GM12878 (cell line): ENCODE measurements around the gene HDAC3. TPM values are rescaled to one million over a fixed set of nuclear protein-coding genes. Genes with fewer than 3 reads are reported as not detected.
A peak's percentile ranks its signal among the peaks of the same experiment; 100 is the strongest.

Source experiments
- ATAC-seq: fragments of 200-7000 bp; cut with Tn5 transposase; 3 replicates; pipeline ENCODE4 v1.9.1; 2020; ENCODE audit warnings: mild to moderate bottlenecking, moderate library complexity
- BruUV-seq: library from RNA; stranded (reverse); fragments of 400-500 nt; replicated peaks from 2 replicates; lab custom pipeline; 2021; lab: Mats Ljungman, UMichigan
- CTCF ChIA-PET: fragments of 300-600 bp; sonication (Branson Sonifier 250); formaldehyde crosslinking; extraction: SDS; loops from one replicate; lab custom pipeline; 2021; ENCODE audit warnings: inconsistent platforms; lab: Yijun Ruan, JAX
- POLR2A ChIA-PET: fragments of 350-600 bp; formaldehyde crosslinking; extraction: SDS; loops from one replicate; lab custom pipeline; 2021; ENCODE audit warnings: inconsistent platforms; lab: Charles Lee
- RAD21 ChIA-PET: fragments of 300-600 bp; sonication (Branson Sonifier 250); formaldehyde crosslinking; loops from one replicate; lab custom pipeline; 2023; ENCODE audit warnings: antibody characterized with exemption; ENCODE audit not compliant: unreplicated experiment; lab: Charles Lee
- SMC1A ChIA-PET: fragments of 300-600 bp; sonication (Branson Sonifier 250); formaldehyde crosslinking; loops from one replicate; lab custom pipeline; 2023; ENCODE audit not compliant: unreplicated experiment, uncharacterized antibody; lab: Charles Lee
- DNase-seq: peaks from one replicate; pipeline ENCODE4 v3.0.0-alpha.2; 2011; ENCODE audit warnings: low read depth, low spot score
- FAIRE-seq: peaks from 3 replicates; lab custom pipeline; 2011; peaks lifted over from hg19 to GRCh38; lab: Jason Lieb, UNC
- H2AFZ ChIP-seq: 2 replicates; pipeline ENCODE4 v1.6.0; 2011; ENCODE audit warnings: low read depth, low read length, control low read depth; ENCODE audit not compliant: control insufficient read depth
- H3K27ac ChIP-seq: 2 replicates; pipeline ENCODE4 v1.5.1; 2011; ENCODE audit warnings: control low read depth; ENCODE audit not compliant: control insufficient read depth, insufficient read depth
- H3K27me3 ChIP-seq, 2 experiments: replicated peaks in 1 of 2; 2 replicates each; pipeline versions ENCODE4 v1.6.0 to v1.6.1; 2011; ENCODE audit warnings: low read length in 1 of 2; ENCODE audit not compliant: control insufficient read depth in 2 of 2, insufficient read depth in 2 of 2
- H3K36me3 ChIP-seq, 2 experiments: 2 replicates each; pipeline ENCODE4 v1.5.1; 2011; ENCODE audit warnings: low read length in 1 of 2; ENCODE audit not compliant: control insufficient read depth in 2 of 2, insufficient read depth in 2 of 2
- H3K4me1 ChIP-seq: 2 replicates; pipeline ENCODE4 v1.6.1; 2011; ENCODE audit warnings: mild to moderate bottlenecking, low read length, moderate library complexity, mixed read lengths; ENCODE audit not compliant: control insufficient read depth, insufficient read depth
- H3K4me2 ChIP-seq: 2 replicates; pipeline ENCODE4 v1.6.0; 2011; ENCODE audit warnings: control low read depth; ENCODE audit not compliant: control insufficient read depth, insufficient read depth
- H3K4me3 ChIP-seq: fragments of 200-600 bp; sonication (generic); 2 replicates; pipeline ENCODE4 v1.5.1; 2016
- H3K79me2 ChIP-seq: 2 replicates; pipeline ENCODE4 v1.6.0; 2011; ENCODE audit warnings: low read length; ENCODE audit not compliant: control insufficient read depth, insufficient read depth
- H3K9ac ChIP-seq: 2 replicates; pipeline ENCODE4 v1.8.0; 2011; ENCODE audit warnings: low read length, control low read depth, mixed read lengths; ENCODE audit not compliant: control insufficient read depth, insufficient read depth
- H3K9me3 ChIP-seq: replicated peaks from 3 replicates; pipeline ENCODE4 v1.5.1; 2011; ENCODE audit warnings: mild to moderate bottlenecking, low read length; ENCODE audit not compliant: control insufficient read depth, insufficient read depth
- H4K20me1 ChIP-seq: 2 replicates; pipeline ENCODE4 v1.6.0; 2011; ENCODE audit not compliant: control insufficient read depth, insufficient read depth
- ATF7 ChIP-seq: fragments of 450-650 bp; IDR thresholded peaks from 2 replicates; pipeline ENCODE4 v1.6.1; 2016; ENCODE audit warnings: low read depth, mild to moderate bottlenecking
- BCL11A ChIP-seq: IDR thresholded peaks from 2 replicates; pipeline ENCODE4 v1.6.1; 2011; ENCODE audit warnings: low read depth, low read length
- CREB1 ChIP-seq: IDR thresholded peaks from 2 replicates; pipeline ENCODE4 v1.6.1; 2012; ENCODE audit warnings: low read depth, mild to moderate bottlenecking, inconsistent platforms
- EED ChIP-seq: sonication (generic); IDR thresholded peaks from 2 replicates; pipeline ENCODE4 v1.6.1; 2016; ENCODE audit warnings: antibody characterized with exemption, low read depth
- ESRRA ChIP-seq: IDR thresholded peaks from 2 replicates; pipeline ENCODE4 v1.6.1; 2012; ENCODE audit warnings: mild to moderate bottlenecking, low read length, improper control_type of control experiment
- IKZF1 ChIP-seq: fragments of 450-650 bp; conservative IDR thresholded peaks from 2 replicates; pipeline ENCODE4 v1.6.1; 2017; ENCODE audit warnings: antibody characterized with exemption, mild to moderate bottlenecking
- POLR2AphosphoS5 ChIP-seq: IDR thresholded peaks from 2 replicates; pipeline ENCODE4 v1.6.1; 2011; ENCODE audit warnings: mild to moderate bottlenecking, low read length, inconsistent platforms
- RUNX3 ChIP-seq: IDR thresholded peaks from 2 replicates; pipeline ENCODE4 v1.6.1; 2012; ENCODE audit warnings: low read length, inconsistent platforms
- SMAD5 ChIP-seq: IDR thresholded peaks from 2 replicates; pipeline ENCODE4 v1.6.1; 2016; ENCODE audit warnings: antibody characterized with exemption, low read depth
- TBL1XR1 ChIP-seq: IDR thresholded peaks from 2 replicates; pipeline ENCODE4 v1.6.1; 2012; ENCODE audit warnings: low read depth, low read length, improper control_type of control experiment
- TCF3 ChIP-seq: IDR thresholded peaks from 2 replicates; pipeline ENCODE4 v1.6.1; 2012; ENCODE audit warnings: low read depth, mild to moderate bottlenecking, low read length, borderline replicate concordance; ENCODE audit not compliant: insufficient read depth
- WGBS: methylation state at CpG from one replicate; pipeline ENCODE4 v1.1.6; 2016; ENCODE audit warnings: low lambda C conversion rate; ENCODE audit not compliant: insufficient replicate concordance, insufficient coverage; ENCODE audit errors: missing lambda C conversion rate; 5-methylcytosine and 5-hydroxymethylcytosine counted together
- in situ Hi-C: fragments of 300-500 bp; cut with MboI; formaldehyde crosslinking; loops from 9 replicates; pipeline ENCODE4 v1.14.3; 2018; ENCODE audit warnings: mixed read lengths
- intact Hi-C: fragments of 100-400 bp; cut with micrococcal nuclease; formaldehyde crosslinking; loops from one replicate; pipeline ENCODE4 v1.14.2; 2022; ENCODE audit not compliant: unreplicated experiment
- polyA plus RNA-seq, 11 experiments: library from polyadenylated mRNA; depleted of rRNA in 4 of 11; unstranded in 6 of 11; stranded (reverse) in 5 of 11; fragments of >200 nt; fragmentation: Nextera tagmentation in 4 of 11; fragmentation: Illumina TruSeq in 1 of 11; extraction: Ambion mirVana in 4 of 11; extraction: Trizol in 1 of 11; gene quantifications; 1 replicate in 1 of 11; 2 replicates in 10 of 11; pipeline versions ENCODE4 v1.2.1 to v1.2.3, GENCODE V29; 2011 to 2016; ENCODE audit warnings: inconsistent platforms in 2 of 11, missing spikeins in 2 of 11, low read depth in 1 of 11
- total RNA-seq, 4 experiments: library from RNA; depleted of rRNA in 3 of 4; stranded (reverse); fragments of >200 nt in 3 of 4; fragmentation: Illumina TruSeq in 1 of 4; extraction: Trizol in 1 of 4; gene quantifications; 2 replicates each; pipeline versions ENCODE4 v1.2.1 to v1.2.3, GENCODE V29; 2013 to 2021
- TF ChIP-seq, protein P1 (sequence below): IDR thresholded peaks from 2 replicates; pipeline ENCODE4 v1.6.1; 2011; ENCODE audit warnings: low read depth, mild to moderate bottlenecking, low read length, moderate library complexity, borderline replicate concordance; ENCODE audit errors: extremely low read depth
- TF ChIP-seq, protein P2 (sequence below): fragments of 450-650 bp; IDR thresholded peaks from 2 replicates; pipeline ENCODE4 v1.6.1; 2014; ENCODE audit warnings: mild to moderate bottlenecking

The HDAC3 gene
- total and polyA plus RNA-seq, 10 of the 15 experiments (the other 5 are each of a cell fraction or from before 2014, with no cell fraction given) = 62.2 to 140 (median 112) TPM

DNA sequence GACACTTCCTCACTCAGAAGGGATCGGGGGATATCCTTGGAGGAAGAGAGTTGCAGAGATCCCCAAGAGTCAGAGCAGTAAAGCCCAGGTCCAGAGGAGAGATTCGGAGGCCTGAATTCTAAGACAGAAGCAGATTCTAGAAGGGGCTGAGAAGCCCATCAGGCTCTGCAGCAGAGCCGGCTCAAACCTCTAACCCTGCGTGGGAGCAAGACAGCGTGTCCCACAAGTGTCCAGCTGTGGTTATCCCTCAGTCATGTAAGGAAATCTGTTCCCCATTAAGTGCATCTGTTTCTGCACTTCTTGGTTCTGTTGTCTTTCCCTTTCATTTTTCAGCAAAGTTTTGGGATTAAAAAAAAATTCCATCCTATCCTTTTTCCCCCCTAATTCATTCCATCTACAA lies 13.0 kb downstream of the HDAC3 start:
- Histone ChIP-seq H3K4me2 (peak overlapping the region; percentile 70), H3K4me1 (peaks cover 14% of the 10 kb centered on the region), H3K79me2 (peaks cover under 1% of the 10 kb centered on the region; the same call in 1 of the 2 replicates), H4K20me1 (no peaks in the 10 kb centered on the region), H3K36me3 (peaks cover 19 to 38% of the 10 kb centered on the region in 2 experiments), H2AFZ (no peak overlapping the region), H3K27ac (peak overlapping the region; percentile 81), H3K27me3 (no peaks in the 10 kb centered on the region), H3K4me3 (no peak overlapping the region), H3K9ac (0 out of 2 replicates have a peak overlapping the region, but pooled peaks have one; percentile 15), H3K9me3 (no peaks in the 10 kb centered on the region)
- FAIRE-seq (no peak), DNase-seq (no peak), ATAC-seq (no peak)
- BruUV-seq = no TSS peak
- 11% methylated on average over 5 of the region's 5 CpGs for WGBS
- in situ Hi-C loops (loop anchor here (25.0 kb wide), 2 partner anchors 1211 to 1586 kb away; partner anchors contain the start of genes ANKHD1 and NRG2), intact Hi-C loops (no loop called here)
- ChIA-PET POLR2A (interaction anchor here (1.1 to 13.9 kb wide), 7 partner anchors 10 to 42 kb away, joined by 5 to 215 read pairs (median 6); partner anchors contain the start of genes FCHSD1, HDAC3 and RELL2), SMC1A (interaction anchor here (0.9 to 14.0 kb wide), 7 partner anchors 10 to 59 kb away, joined by 3 to 245 read pairs (median 4); partner anchors contain the start of genes HDAC3 and RELL2), RAD21 (interaction anchor here (1.0 to 3.7 kb wide), 10 partner anchors 11 to 345 kb away, joined by 3 to 79 read pairs (median 4); partner anchors contain the start of genes FCHSD1, HDAC3, RELL2 and RNF14), CTCF (interaction anchor here (0.8 to 15.5 kb wide), 12 partner anchors 10 to 256 kb away, joined by 3 to 517 read pairs (median 4); partner anchors contain the start of genes HDAC3 and RELL2)
- TF ChIP-seq, protein P1, sequence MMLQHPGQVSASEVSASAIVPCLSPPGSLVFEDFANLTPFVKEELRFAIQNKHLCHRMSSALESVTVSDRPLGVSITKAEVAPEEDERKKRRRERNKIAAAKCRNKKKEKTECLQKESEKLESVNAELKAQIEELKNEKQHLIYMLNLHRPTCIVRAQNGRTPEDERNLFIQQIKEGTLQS = no peak
- TF ChIP-seq IKZF1 = 0 out of 2 replicates have a peak, but pooled peaks have one; percentile 4

DNA sequence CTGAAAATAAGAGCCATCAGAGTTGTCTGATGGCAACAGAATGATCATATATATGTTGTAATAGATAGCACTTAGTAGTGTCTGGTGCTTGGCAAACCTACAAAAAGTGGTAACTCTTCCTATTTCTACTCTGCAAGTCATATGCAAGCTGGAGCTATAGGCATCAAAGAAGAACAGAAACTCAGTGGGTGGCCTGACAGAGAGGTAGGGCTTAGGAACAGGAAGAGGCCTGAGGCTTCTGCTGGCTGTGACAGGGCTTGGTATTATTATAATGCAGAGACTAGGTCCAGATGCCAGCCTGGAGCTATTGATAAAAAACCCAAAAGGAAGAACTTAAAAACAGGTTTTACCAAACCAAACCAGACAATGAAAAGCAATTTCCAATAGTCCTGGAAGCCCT lies 13.5 kb downstream of the HDAC3 start:
- ATAC-seq (peak; percentile 75), DNase-seq (peak; percentile 60), FAIRE-seq (peak; percentile 92)
- Histone ChIP-seq H3K9me3 (no peaks in the 10 kb centered on the region), H3K27ac (peak overlapping the region; percentile 81), H3K4me3 (no peak overlapping the region), H3K4me2 (peak overlapping the region; percentile 70), H2AFZ (no peak overlapping the region), H3K9ac (0 out of 2 replicates have a peak overlapping the region, but pooled peaks have one; percentile 15), H3K79me2 (peaks cover 4% of the 10 kb centered on the region), H4K20me1 (no peaks in the 10 kb centered on the region), H3K27me3 (no peaks in the 10 kb centered on the region), H3K36me3 (peaks cover 16 to 38% of the 10 kb centered on the region in 2 experiments), H3K4me1 (peaks cover 14% of the 10 kb centered on the region)
- POLR2A ChIA-PET = interaction anchor here (0.9 to 13.9 kb wide), 8 partner anchors 10 to 42 kb away, joined by 4 to 215 read pairs (median 6); partner anchors contain the start of genes FCHSD1, HDAC3 and RELL2
- in situ Hi-C loops = loop anchor here (25.0 kb wide), 2 partner anchors 1211 to 1586 kb away; partner anchors contain the start of genes ANKHD1 and NRG2
- SMC1A ChIA-PET = interaction anchor here (0.9 to 14.0 kb wide), 7 partner anchors 10 to 59 kb away, joined by 3 to 245 read pairs (median 4); partner anchors contain the start of genes HDAC3 and RELL2
- intact Hi-C loops = no loop called here
- RAD21 ChIA-PET = interaction anchor here (1.0 to 3.7 kb wide), 11 partner anchors 11 to 346 kb away, joined by 3 to 79 read pairs (median 4); partner anchors contain the start of genes FCHSD1, HDAC3, RELL2 and RNF14
- no TSS peak for BruUV-seq
- CTCF ChIA-PET = interaction anchor here (0.8 to 15.5 kb wide), 13 partner anchors 9 to 256 kb away, joined by 3 to 517 read pairs (median 4); partner anchors contain the start of genes HDAC3 and RELL2
- no peak for TF ChIP-seq ESRRA
- TF ChIP-seq TBL1XR1 = no peak
- TF ChIP-seq CREB1 = no peak
- 0 out of 2 replicates have a peak, but pooled peaks have one; percentile 31 for TF ChIP-seq BCL11A
- no peak for TF ChIP-seq SMAD5
- no peak for TF ChIP-seq POLR2AphosphoS5
- peak; percentile 25; the same call in 1 of the 2 replicates for TF ChIP-seq IKZF1
- TF ChIP-seq EED = 0 out of 2 replicates have a peak, but pooled peaks have one; percentile 15
- TF ChIP-seq ATF7 = no peak
- TF ChIP-seq, protein P2, sequence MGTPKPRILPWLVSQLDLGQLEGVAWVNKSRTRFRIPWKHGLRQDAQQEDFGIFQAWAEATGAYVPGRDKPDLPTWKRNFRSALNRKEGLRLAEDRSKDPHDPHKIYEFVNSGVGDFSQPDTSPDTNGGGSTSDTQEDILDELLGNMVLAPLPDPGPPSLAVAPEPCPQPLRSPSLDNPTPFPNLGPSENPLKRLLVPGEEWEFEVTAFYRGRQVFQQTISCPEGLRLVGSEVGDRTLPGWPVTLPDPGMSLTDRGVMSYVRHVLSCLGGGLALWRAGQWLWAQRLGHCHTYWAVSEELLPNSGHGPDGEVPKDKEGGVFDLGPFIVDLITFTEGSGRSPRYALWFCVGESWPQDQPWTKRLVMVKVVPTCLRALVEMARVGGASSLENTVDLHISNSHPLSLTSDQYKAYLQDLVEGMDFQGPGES = no peak
- TF ChIP-seq RUNX3 = 0 out of 2 replicates have a peak, but pooled peaks have one; percentile 37
- no peak for TF ChIP-seq TCF3
